ENCODE results near the gene KRT79.

KRT79 gene

GRCh38 chr12:52814710-52815155 lies 19.4 kb downstream of the KRT79 start:
- H3K4me2 ChIP-seq (ENCODE audit: low read length): no peak overlapping the region
- TF ChIP-seq EZH2phosphoT487 (IDR thresholded peaks at IDR 0.05; ENCODE audit: borderline replicate concordance, low read length) (no peak), CTCF (IDR thresholded peaks at IDR 0.05; ENCODE audit: low read depth, low read length, poor library complexity, severe bottlenecking) (no peak)
- H3K9me3 ChIP-seq (ENCODE audit: control insufficient read depth, insufficient read depth, low read length): no peaks in the 10 kb centered on the region
- H3K4me1 ChIP-seq (ENCODE audit: control insufficient read depth, low read length): no peaks in the 10 kb centered on the region
- H3K27me3 ChIP-seq (ENCODE audit: control insufficient read depth, low read length): no peaks in the 10 kb centered on the region; the same call in 1 of the 2 replicates
- H3K79me2 ChIP-seq (ENCODE audit: control insufficient read depth, low read length): no peaks in the 10 kb centered on the region
- no peaks in the 10 kb centered on the region for H3K36me3 ChIP-seq (ENCODE audit: control insufficient read depth, low read length)
- H4K20me1 ChIP-seq (ENCODE audit: control insufficient read depth, insufficient read depth, low read depth, low read length): no peaks in the 10 kb centered on the region
- no peaks in the 10 kb centered on the region for H3F3A ChIP-seq (ENCODE audit: control insufficient read depth, insufficient read depth)
- no peaks in the 10 kb centered on the region for H3K9me2 ChIP-seq (replicated peaks; ENCODE audit: control insufficient read depth, low read length)
- no peak overlapping the region for H3K4me3 ChIP-seq (ENCODE audit: low read length)
- no peak overlapping the region for H3K27ac ChIP-seq (ENCODE audit: low read depth, low read length)

GRCh38 chr12:52813885-52814709 lies 20.0 kb downstream of the KRT79 start, which contains the start of gene KRT4:
TSS of gene KRT4 (minus strand) at chr12:52814116. CDS start at chr12:52814058, 58 bp downstream.
- TF ChIP-seq EZH2phosphoT487 (IDR thresholded peaks at IDR 0.05; ENCODE audit: borderline replicate concordance, low read length) (no peak), CTCF (IDR thresholded peaks at IDR 0.05; ENCODE audit: low read depth, low read length, poor library complexity, severe bottlenecking) (no peak)
- Histone ChIP-seq H3K9me2 (replicated peaks; ENCODE audit: control insufficient read depth, low read length) (no peaks in the 10 kb centered on the region), H3K4me1 (ENCODE audit: control insufficient read depth, low read length) (no peaks in the 10 kb centered on the region), H4K20me1 (ENCODE audit: control insufficient read depth, insufficient read depth, low read depth, low read length) (no peaks in the 10 kb centered on the region), H3K9me3 (ENCODE audit: control insufficient read depth, insufficient read depth, low read length) (no peaks in the 10 kb centered on the region), H3K4me3 (ENCODE audit: low read length) (no peak within 1 kb of the TSS), H3K36me3 (ENCODE audit: control insufficient read depth, low read length) (no peaks in the 10 kb centered on the region), H3F3A (ENCODE audit: control insufficient read depth, insufficient read depth) (no peaks in the 10 kb centered on the region), H3K79me2 (ENCODE audit: control insufficient read depth, low read length) (no peaks in the 10 kb centered on the region), H3K4me2 (ENCODE audit: low read length) (no peak within 1 kb of the TSS), H3K27me3 (ENCODE audit: control insufficient read depth, low read length) (no peaks in the 10 kb centered on the region), H3K27ac (ENCODE audit: low read depth, low read length) (no peak within 1 kb of the TSS)

- Histone ChIP-seq H3K27me3 (ENCODE audit: control insufficient read depth, low read length) (no peaks in the 10 kb centered on the region), H3K36me3 (ENCODE audit: control insufficient read depth, low read length) (no peaks in the 10 kb centered on the region), H3K4me3 (ENCODE audit: low read length) (no peak overlapping the region), H4K20me1 (ENCODE audit: control insufficient read depth, insufficient read depth, low read depth, low read length) (no peaks in the 10 kb centered on the region), H3K9me2 (replicated peaks; ENCODE audit: control insufficient read depth, low read length) (no peaks in the 10 kb centered on the region), H3K4me1 (ENCODE audit: control insufficient read depth, low read length) (no peaks in the 10 kb centered on the region), H3F3A (ENCODE audit: control insufficient read depth, insufficient read depth) (no peaks in the 10 kb centered on the region), H3K79me2 (ENCODE audit: control insufficient read depth, low read length) (no peaks in the 10 kb centered on the region), H3K4me2 (ENCODE audit: low read length) (no peak overlapping the region), H3K27ac (ENCODE audit: low read depth, low read length) (no peak overlapping the region), H3K9me3 (ENCODE audit: control insufficient read depth, insufficient read depth, low read length) (no peaks in the 10 kb centered on the region)
- no peak for TF ChIP-seq EZH2phosphoT487 (IDR thresholded peaks at IDR 0.05; ENCODE audit: borderline replicate concordance, low read length)
- no peak for TF ChIP-seq CTCF (IDR thresholded peaks at IDR 0.05; ENCODE audit: low read depth, low read length, poor library complexity, severe bottlenecking)
These were observed 20.8 kb downstream of the KRT79 start for GRCh38 chr12:52813203-52813819.

Data from DOHH2 (cell line).